ENCODE measurements around the gene KDELR3. TPM values are rescaled to one million over a fixed set of nuclear protein-coding genes. Genes with fewer than 3 reads are reported as not detected.
A peak's percentile ranks its signal among the peaks of the same experiment; 100 is the strongest.

KDELR3 gene
- polyA plus RNA-seq, 1 donor (not counting 4 experiments of a cell fraction or from before 2014, with no cell fraction given) = 10.1 TPM

DNA sequence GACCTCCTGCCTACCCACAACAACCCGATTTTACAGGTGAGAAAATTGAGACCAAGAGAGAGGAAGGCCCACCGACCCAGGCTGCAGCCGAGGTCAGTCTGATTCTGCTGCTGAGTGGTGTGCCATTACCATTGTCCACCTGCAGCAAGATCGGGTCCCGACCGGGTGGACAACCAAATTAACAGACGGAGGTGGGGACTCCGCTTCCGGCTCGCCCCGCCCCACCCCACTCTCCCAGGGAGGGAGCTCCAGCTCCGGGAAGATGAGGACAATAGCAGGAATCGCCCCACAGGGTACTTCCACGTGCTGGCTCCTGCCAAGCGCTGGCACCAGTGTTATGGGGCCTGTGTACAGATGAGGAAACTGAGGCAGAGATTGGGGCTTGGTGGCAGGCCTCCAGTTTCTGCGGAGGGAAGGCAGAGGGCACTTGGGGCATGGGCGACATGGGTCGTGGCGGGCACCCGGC is 425 bp upstream of the KDELR3 start:
- H3K4me2 ChIP-seq (ENCODE audit: control insufficient read depth, extremely low read depth, insufficient read depth, low read depth, low read length) = peak overlapping the region; percentile 91
- H3K9me3 ChIP-seq (ENCODE audit: control insufficient read depth, low read depth, low read length) = no peaks in the 10 kb centered on the region
- dilution Hi-C loops (cut with MboI; ENCODE audit: extremely low pct_ligation_motif_present, low sequenced_read_pairs) = no loop called here
- peak overlapping the region; percentile 5 to 76 (median 63) for H3K4me3 ChIP-seq (ENCODE audit: control insufficient read depth in 2 of 3, extremely low read depth in 1 of 3, insufficient read depth in 2 of 3, low read depth in 1 of 3, low read length in 3 of 3)
- H3K9me1 ChIP-seq (ENCODE audit: control insufficient read depth, extremely low read depth, insufficient read depth, low read length) = no peaks in the 10 kb centered on the region
- peak overlapping the region; percentile 78 for H2AFZ ChIP-seq (ENCODE audit: control insufficient read depth, low read length)
- H3K27me3 ChIP-seq (ENCODE audit: control insufficient read depth, extremely low read depth, insufficient read depth, low read length) = peaks cover 16% of the 10 kb centered on the region
- TF ChIP-seq, protein P1, sequence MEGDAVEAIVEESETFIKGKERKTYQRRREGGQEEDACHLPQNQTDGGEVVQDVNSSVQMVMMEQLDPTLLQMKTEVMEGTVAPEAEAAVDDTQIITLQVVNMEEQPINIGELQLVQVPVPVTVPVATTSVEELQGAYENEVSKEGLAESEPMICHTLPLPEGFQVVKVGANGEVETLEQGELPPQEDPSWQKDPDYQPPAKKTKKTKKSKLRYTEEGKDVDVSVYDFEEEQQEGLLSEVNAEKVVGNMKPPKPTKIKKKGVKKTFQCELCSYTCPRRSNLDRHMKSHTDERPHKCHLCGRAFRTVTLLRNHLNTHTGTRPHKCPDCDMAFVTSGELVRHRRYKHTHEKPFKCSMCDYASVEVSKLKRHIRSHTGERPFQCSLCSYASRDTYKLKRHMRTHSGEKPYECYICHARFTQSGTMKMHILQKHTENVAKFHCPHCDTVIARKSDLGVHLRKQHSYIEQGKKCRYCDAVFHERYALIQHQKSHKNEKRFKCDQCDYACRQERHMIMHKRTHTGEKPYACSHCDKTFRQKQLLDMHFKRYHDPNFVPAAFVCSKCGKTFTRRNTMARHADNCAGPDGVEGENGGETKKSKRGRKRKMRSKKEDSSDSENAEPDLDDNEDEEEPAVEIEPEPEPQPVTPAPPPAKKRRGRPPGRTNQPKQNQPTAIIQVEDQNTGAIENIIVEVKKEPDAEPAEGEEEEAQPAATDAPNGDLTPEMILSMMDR (optimal IDR thresholded peaks at IDR 0.05 in 1 of 3, IDR thresholded peaks at IDR 0.05 in 1 of 3, conservative IDR thresholded peaks at IDR 0.05 in 1 of 3; ENCODE audit: extremely low read depth in 1 of 3, insufficient read depth in 2 of 3, low read length in 3 of 3) = no peak
- no peak for TF ChIP-seq EZH2 (IDR thresholded peaks at IDR 0.05; ENCODE audit: low read length)
- peaks cover 12% of the 10 kb centered on the region for H3K4me1 ChIP-seq (ENCODE audit: control insufficient read depth, extremely low read depth, insufficient read depth, low read length)
- H4K20me1 ChIP-seq (ENCODE audit: control insufficient read depth, extremely low read depth, insufficient read depth, low read length) = no peaks in the 10 kb centered on the region
- H3K36me3 ChIP-seq (ENCODE audit: control insufficient read depth in 2 of 2, extremely low read depth in 1 of 2, insufficient read depth in 2 of 2, low read length in 2 of 2) = no peaks in the 10 kb centered on the region
- no peaks in the 10 kb centered on the region for H3K79me2 ChIP-seq (ENCODE audit: control insufficient read depth, insufficient read depth, low read length)
- DNase-seq (ENCODE audit: low read depth, low spot score) (no peak), FAIRE-seq (no peak)
- H3K27ac ChIP-seq (ENCODE audit: control insufficient read depth, insufficient read depth, low read length) = no peak overlapping the region
- H3K9ac ChIP-seq (ENCODE audit: control insufficient read depth, extremely low read depth, insufficient read depth, low read length) = peak overlapping the region; percentile 81

DNA sequence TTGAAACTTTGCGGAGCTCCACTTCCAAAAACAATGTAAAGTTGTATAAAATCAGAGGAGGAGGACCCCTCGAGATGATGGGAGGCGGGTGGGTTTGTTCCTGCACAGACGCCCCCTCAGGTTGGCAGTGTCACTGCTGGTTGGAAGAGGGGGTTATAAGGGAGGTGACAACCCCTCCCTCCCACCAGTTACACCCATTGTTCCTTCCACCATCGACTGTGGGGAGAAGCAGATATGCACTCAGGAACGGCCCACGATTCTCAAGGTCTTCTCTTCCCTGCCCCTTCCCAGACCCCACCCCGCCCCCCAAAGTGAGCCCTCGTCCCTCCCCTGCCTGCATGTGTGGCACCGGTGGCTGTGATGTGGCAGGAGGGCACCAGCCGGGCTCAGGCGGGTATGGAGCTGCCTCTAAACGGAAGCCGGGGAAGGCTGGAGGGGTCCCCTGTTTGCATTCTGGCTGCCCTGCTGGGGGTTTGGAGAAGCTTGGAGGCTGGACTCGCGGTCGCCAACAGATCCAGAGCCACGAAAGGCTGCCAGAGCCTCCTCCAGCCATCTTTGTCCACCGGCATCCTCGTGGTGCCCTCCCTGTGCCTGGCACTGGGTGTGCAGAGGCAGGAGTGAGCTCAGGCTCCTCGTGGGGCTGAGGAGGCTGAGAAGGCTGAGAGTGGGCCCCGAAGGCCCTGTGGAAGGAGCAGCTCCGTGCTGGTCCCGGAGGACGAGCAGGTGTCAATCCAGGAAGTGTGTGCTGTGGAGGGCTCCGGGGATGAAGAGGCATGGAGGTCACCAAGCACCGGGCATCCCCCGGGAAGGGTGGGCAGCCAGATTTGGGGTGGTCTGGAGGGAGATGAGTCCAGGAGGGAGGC is 778 bp downstream of the KDELR3 start:
- DNase-seq (ENCODE audit: low read depth, low spot score) (no peak), FAIRE-seq (no peak)
- Histone ChIP-seq H3K9ac (ENCODE audit: control insufficient read depth, extremely low read depth, insufficient read depth, low read length) (peak overlapping the region; percentile 81), H3K9me1 (ENCODE audit: control insufficient read depth, extremely low read depth, insufficient read depth, low read length) (no peaks in the 10 kb centered on the region), H2AFZ (ENCODE audit: control insufficient read depth, low read length) (peak overlapping the region; percentile 97), H3K27me3 (ENCODE audit: control insufficient read depth, extremely low read depth, insufficient read depth, low read length) (peaks cover 8% of the 10 kb centered on the region), H3K4me2 (ENCODE audit: control insufficient read depth, extremely low read depth, insufficient read depth, low read depth, low read length) (peak overlapping the region; percentile 91), H3K79me2 (ENCODE audit: control insufficient read depth, insufficient read depth, low read length) (no peaks in the 10 kb centered on the region), H3K9me3 (ENCODE audit: control insufficient read depth, low read depth, low read length) (no peaks in the 10 kb centered on the region), H3K4me1 (ENCODE audit: control insufficient read depth, extremely low read depth, insufficient read depth, low read length) (peaks cover 12% of the 10 kb centered on the region), H3K36me3 (ENCODE audit: control insufficient read depth in 2 of 2, extremely low read depth in 1 of 2, insufficient read depth in 2 of 2, low read length in 2 of 2) (no peaks in the 10 kb centered on the region), H3K27ac (ENCODE audit: control insufficient read depth, insufficient read depth, low read length) (peak overlapping the region; percentile 36), H3K4me3 (ENCODE audit: control insufficient read depth in 2 of 3, extremely low read depth in 1 of 3, insufficient read depth in 2 of 3, low read depth in 1 of 3, low read length in 3 of 3) (peak overlapping the region; percentile 51 to 76 (median 62)), H4K20me1 (ENCODE audit: control insufficient read depth, extremely low read depth, insufficient read depth, low read length) (no peaks in the 10 kb centered on the region)
- dilution Hi-C loops (cut with MboI; ENCODE audit: extremely low pct_ligation_motif_present, low sequenced_read_pairs) = no loop called here
- TF ChIP-seq EZH2 (IDR thresholded peaks at IDR 0.05; ENCODE audit: low read length) = no peak
- TF ChIP-seq, protein P1 (optimal IDR thresholded peaks at IDR 0.05 in 1 of 3, IDR thresholded peaks at IDR 0.05 in 1 of 3, conservative IDR thresholded peaks at IDR 0.05 in 1 of 3; ENCODE audit: extremely low read depth in 1 of 3, insufficient read depth in 2 of 3, low read length in 3 of 3) = no peak

All from keratinocyte (primary cell).